Skeletal muscle tissue (tissue), 4 donors: ENCODE measurements around the gene TMEM163. TPM values are rescaled to one million over a fixed set of nuclear protein-coding genes. Genes with fewer than 3 reads are reported as not detected.

Source experiments
- H3K27ac ChIP-seq: one replicate; pipeline ENCODE4 v1.7.0; 2013; ENCODE audit warnings: mild to moderate bottlenecking, low read depth, low read length, inconsistent platforms
- H3K27me3 ChIP-seq, 3 donors: one replicate each; pipeline ENCODE4 v1.7.0; 2013; ENCODE audit warnings: low read length in 3 of 3; ENCODE audit not compliant: control insufficient read depth in 3 of 3, insufficient read depth in 3 of 3
- H3K36me3 ChIP-seq, 3 donors: one replicate each; pipeline ENCODE4 v1.7.0; 2013; ENCODE audit warnings: low read length in 3 of 3; ENCODE audit not compliant: control insufficient read depth in 3 of 3, insufficient read depth in 3 of 3
- H3K4me1 ChIP-seq, 3 donors: one replicate each; pipeline ENCODE4 v1.7.0; 2013; ENCODE audit warnings: low read length in 3 of 3, mild to moderate bottlenecking in 3 of 3; ENCODE audit not compliant: control insufficient read depth in 3 of 3, insufficient read depth in 3 of 3
- H3K4me3 ChIP-seq, 3 donors: one replicate each; pipeline ENCODE4 v1.7.0; 2013; ENCODE audit warnings: low read length in 3 of 3
- H3K9ac ChIP-seq, 3 donors: one replicate each; pipeline ENCODE4 v1.7.0; 2013; ENCODE audit warnings: low read length in 3 of 3, mild to moderate bottlenecking in 3 of 3, moderate library complexity in 2 of 3, low read depth in 1 of 3
- H3K9me3 ChIP-seq, 3 donors: one replicate each; pipeline ENCODE4 v1.7.0; 2013; ENCODE audit warnings: low read length in 3 of 3; ENCODE audit not compliant: control insufficient read depth in 3 of 3
- total RNA-seq: library from RNA; depleted of rRNA; stranded (reverse); fragments of >200 nt; gene quantifications from one replicate; pipeline ENCODE4 v1.2.3, GENCODE V29; 2014
- donor health status: Osteomylitis.

The TMEM163 gene
- total RNA-seq, 1 donor from 2014 or later, result 1.0 TPM

DNA sequence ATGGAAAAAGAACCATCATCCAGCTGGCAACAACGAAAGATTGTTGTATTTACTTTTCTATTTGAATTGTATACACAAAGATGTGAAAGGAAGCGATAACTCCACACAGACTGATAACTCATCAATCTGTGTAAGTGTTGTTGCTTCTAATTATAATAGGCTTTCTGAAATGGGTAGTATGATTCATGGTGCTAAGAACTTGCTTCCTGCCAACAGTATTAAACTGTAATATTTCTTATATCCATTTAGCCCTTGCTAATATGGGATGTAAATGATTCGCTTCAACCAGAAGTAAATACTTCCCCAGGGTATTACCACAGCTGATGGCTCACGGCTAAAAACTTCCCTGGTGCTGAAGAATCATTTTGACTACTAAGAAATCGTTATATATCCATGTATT, 70.2 kb downstream of the TMEM163 start:
- Histone ChIP-seq H3K4me3 (no peak overlapping the region), H3K27me3 (no peaks in the 10 kb centered on the region), H3K4me1 (no peaks in the 10 kb centered on the region), H3K9ac (no peak overlapping the region), H3K36me3 (no peaks in the 10 kb centered on the region), H3K27ac (no peak overlapping the region), H3K9me3 (no peaks in the 10 kb centered on the region)

GRCh38 chr2:134647607-134648256, 71.1 kb downstream of the TMEM163 start:
- no peak overlapping the region for H3K27ac ChIP-seq

DNA sequence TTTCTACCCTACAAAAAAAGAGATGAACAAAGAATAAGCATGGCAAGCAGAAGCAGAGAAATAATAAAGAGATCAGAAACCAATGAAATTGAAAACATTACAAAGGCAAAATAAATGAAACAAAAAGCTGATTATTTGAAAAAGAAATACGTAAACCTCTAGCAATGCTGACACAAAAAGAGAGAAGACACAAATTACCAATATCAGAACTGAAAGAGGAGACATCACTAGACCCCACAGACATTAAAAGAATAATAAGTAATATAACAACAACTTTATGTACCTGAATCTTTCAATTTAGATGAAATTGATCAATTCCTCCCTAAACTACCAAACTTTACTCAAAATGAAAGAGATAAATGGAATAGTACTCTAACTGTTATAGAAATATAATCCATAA, 75.9 kb downstream of the TMEM163 start:
- Histone ChIP-seq H3K36me3 (no peaks in the 10 kb centered on the region), H3K4me3 (no peak overlapping the region), H3K27me3 (no peaks in the 10 kb centered on the region), H3K27ac (no peak overlapping the region), H3K4me1 (no peaks in the 10 kb centered on the region), H3K9me3 (no peaks in the 10 kb centered on the region), H3K9ac (no peak overlapping the region)

More at GRCh38 chr2:134647607-134648256, 71.1 kb downstream of the TMEM163 start:
- H3K4me3 ChIP-seq, result no peak overlapping the region
- H3K36me3 ChIP-seq, result no peaks in the 10 kb centered on the region
- H3K27me3 ChIP-seq, result no peaks in the 10 kb centered on the region
- no peaks in the 10 kb centered on the region for H3K4me1 ChIP-seq
- H3K9ac ChIP-seq, result no peak overlapping the region
- H3K9me3 ChIP-seq, result no peaks in the 10 kb centered on the region

- Histone ChIP-seq H3K4me3 (no peak overlapping the region), H3K4me1 (no peaks in the 10 kb centered on the region), H3K9ac (no peak overlapping the region), H3K9me3 (no peaks in the 10 kb centered on the region), H3K27ac (no peak overlapping the region), H3K36me3 (no peaks in the 10 kb centered on the region), H3K27me3 (no peaks in the 10 kb centered on the region)
Observed at GRCh38 chr2:134640494-134640893, 78.3 kb downstream of the TMEM163 start.

GRCh38 chr2:134639265-134639664, 79.5 kb downstream of the TMEM163 start:
- Histone ChIP-seq H3K27ac (no peak overlapping the region), H3K27me3 (no peaks in the 10 kb centered on the region), H3K9me3 (no peaks in the 10 kb centered on the region), H3K4me1 (no peaks in the 10 kb centered on the region), H3K36me3 (no peaks in the 10 kb centered on the region), H3K9ac (no peak overlapping the region), H3K4me3 (no peak overlapping the region)

DNA sequence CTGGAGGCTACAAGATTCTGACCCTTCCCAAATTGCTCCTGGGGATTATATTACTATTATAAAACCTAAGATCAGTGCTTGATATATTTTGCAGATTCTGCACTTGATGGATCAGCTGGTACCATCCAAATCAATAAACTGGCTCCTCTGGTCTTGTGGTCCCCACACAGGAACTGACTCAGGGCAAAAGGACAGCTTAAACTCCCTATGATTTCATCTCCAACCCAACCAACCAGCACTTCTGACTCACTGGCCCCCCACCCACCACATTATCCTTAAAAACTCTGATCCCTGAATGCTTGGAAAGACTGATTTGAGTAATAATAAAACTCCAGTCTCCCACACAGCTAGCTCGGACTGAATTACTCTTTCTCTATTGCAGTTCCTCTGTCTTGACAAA, 82.1 kb downstream of the TMEM163 start:
- Histone ChIP-seq H3K36me3 (no peaks in the 10 kb centered on the region), H3K4me3 (no peak overlapping the region), H3K9me3 (no peaks in the 10 kb centered on the region), H3K9ac (no peak overlapping the region), H3K4me1 (no peaks in the 10 kb centered on the region), H3K27ac (no peak overlapping the region), H3K27me3 (no peaks in the 10 kb centered on the region)

DNA sequence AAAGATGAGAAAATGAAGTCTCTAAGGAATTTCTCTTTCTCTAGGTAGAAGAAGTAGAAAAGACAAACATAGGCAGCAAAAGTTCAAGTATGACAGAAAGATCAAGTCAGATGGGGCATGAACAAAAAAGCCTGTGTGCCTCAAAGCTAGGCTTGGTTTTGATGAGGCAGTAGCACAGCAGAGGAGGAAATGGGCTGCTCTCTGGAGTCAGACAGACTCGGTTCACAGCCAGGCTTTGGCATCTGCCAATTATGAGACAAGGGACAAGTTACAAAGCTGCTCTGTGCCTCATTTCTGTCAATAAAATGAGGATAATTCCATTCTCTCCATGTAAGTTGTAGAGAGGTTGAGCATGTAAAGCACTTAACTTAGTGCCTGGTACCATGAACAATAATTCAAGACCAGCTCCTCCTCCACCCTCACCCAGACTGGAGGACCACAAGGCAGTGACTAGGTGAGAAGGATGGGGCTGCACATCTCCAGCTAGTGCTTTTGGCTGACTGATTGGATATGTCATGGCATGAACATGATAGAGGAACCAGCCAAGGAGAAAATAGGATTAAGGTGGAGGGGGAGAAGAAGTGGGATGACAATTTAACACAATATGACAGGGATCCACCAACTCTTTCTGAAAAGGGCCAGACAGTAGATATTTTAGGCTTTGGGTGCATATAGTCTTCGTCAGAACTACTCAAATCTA, 84.6 kb downstream of the TMEM163 start:
- no peak overlapping the region for H3K9ac ChIP-seq

DNA sequence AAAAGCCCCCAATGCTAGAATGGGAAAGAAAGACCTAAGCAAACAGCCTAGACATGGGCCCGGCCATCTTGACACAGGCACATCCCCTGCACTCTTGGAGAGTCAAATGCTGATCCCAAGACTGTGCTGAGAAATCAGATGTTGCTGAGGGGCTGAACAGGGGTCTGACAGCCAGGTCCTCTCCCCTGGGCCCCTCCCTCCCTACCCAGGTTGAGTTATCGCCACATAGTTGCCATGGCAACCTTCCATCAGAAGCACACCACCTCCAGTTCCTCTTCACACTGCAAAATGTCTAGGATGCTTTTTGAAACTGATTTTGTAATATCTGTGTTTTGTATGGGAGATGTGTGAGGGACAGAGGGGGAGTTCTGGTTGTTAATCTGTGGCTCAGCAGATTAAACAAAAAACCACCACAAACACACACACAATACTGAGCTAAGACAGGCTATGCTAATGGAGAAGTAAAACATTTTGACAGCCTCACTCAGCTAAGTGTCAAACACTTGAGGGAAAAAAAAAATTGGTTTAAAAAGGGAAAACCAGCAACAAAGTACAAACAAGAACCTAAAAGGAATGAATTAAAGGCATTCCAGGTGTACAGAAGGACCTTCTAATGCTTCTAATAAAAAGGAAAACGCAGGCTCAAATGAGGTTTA, 88.2 kb downstream of the TMEM163 start:
- no peaks in the 10 kb centered on the region for H3K4me1 ChIP-seq
- H3K27me3 ChIP-seq, result no peaks in the 10 kb centered on the region
- H3K4me3 ChIP-seq, result no peak overlapping the region
- no peaks in the 10 kb centered on the region for H3K36me3 ChIP-seq
- no peaks in the 10 kb centered on the region for H3K9me3 ChIP-seq
- no peak overlapping the region for H3K9ac ChIP-seq
- H3K27ac ChIP-seq, result no peak overlapping the region

More for the DNA sequence above, 84.6 kb downstream of the TMEM163 start:
- H3K4me1 ChIP-seq, result no peaks in the 10 kb centered on the region
- no peak overlapping the region for H3K27ac ChIP-seq
- H3K27me3 ChIP-seq, result no peaks in the 10 kb centered on the region
- H3K4me3 ChIP-seq, result no peak overlapping the region
- H3K9me3 ChIP-seq, result no peaks in the 10 kb centered on the region
- H3K36me3 ChIP-seq, result no peaks in the 10 kb centered on the region

DNA sequence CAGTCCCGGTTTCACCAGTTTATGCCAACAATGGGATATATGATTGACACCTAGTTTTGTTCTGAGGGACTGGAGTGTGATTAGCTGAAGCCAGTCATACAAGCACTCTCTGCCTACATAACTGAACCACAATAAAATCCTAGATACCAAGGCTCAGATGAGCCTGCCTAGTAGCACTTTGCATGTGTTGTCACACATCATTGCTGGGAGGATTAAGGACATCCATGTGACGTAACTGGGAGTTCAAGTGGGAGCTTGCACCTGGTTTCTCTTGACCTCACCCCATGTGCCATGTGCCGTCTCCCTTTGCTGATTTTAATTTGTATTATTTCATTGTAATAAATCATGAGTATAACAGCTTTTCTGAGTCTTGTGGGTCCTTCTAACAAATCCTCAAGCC, 90.3 kb downstream of the TMEM163 start:
- Histone ChIP-seq H3K27ac (no peak overlapping the region), H3K4me3 (no peak overlapping the region), H3K9me3 (no peaks in the 10 kb centered on the region), H3K27me3 (no peaks in the 10 kb centered on the region), H3K4me1 (no peaks in the 10 kb centered on the region), H3K36me3 (no peaks in the 10 kb centered on the region), H3K9ac (no peak overlapping the region)

DNA sequence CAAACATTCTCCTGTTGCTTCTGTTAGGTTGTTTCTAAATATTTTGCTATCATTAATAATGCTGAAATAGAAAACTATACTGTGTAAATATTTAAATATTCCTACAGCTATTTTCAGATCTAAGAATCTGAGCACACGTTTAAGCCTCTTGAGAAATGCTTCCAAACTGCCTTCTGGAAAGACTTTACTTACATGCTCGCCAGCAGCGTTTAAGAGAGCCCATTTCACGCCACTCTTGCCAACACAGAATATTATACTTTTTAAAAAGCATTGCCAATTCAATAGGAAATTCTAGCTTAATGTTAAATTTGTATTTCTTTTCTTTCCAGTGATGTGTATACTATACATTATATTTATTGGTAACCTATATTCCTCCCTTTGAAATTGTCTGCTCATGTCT, 92.0 kb downstream of the TMEM163 start:
- H3K27me3 ChIP-seq, result no peaks in the 10 kb centered on the region

More for the DNA sequence above, 92.0 kb downstream of the TMEM163 start:
- no peaks in the 10 kb centered on the region for H3K36me3 ChIP-seq
- no peaks in the 10 kb centered on the region for H3K4me1 ChIP-seq
- H3K27ac ChIP-seq, result no peak overlapping the region
- no peak overlapping the region for H3K9ac ChIP-seq
- H3K4me3 ChIP-seq, result no peak overlapping the region
- H3K9me3 ChIP-seq, result no peaks in the 10 kb centered on the region
